OCI-LY7 (cell line): ENCODE data around the gene RPS6KB2.

Experiments used
- EZH2phosphoT487 ChIP-seq: fragments of 200-600 bp; sonication (generic); IDR thresholded peaks from 2 replicates; pipeline ENCODE4 v1.6.1; 2018; ENCODE audit warnings: low read depth, borderline replicate concordance, mild to moderate bottlenecking, mixed run types, antibody characterized with exemption, low read length, moderate library complexity, mixed read lengths
- TF ChIP-seq, protein P1 (sequence below): fragments of 200-600 bp; sonication (generic); conservative IDR thresholded peaks from 2 replicates; pipeline ENCODE4 v1.5.1; 2014; ENCODE audit warnings: mild to moderate bottlenecking, antibody characterized with exemption, low read length, moderate library complexity, mixed read lengths

- TF ChIP-seq, protein P1, sequence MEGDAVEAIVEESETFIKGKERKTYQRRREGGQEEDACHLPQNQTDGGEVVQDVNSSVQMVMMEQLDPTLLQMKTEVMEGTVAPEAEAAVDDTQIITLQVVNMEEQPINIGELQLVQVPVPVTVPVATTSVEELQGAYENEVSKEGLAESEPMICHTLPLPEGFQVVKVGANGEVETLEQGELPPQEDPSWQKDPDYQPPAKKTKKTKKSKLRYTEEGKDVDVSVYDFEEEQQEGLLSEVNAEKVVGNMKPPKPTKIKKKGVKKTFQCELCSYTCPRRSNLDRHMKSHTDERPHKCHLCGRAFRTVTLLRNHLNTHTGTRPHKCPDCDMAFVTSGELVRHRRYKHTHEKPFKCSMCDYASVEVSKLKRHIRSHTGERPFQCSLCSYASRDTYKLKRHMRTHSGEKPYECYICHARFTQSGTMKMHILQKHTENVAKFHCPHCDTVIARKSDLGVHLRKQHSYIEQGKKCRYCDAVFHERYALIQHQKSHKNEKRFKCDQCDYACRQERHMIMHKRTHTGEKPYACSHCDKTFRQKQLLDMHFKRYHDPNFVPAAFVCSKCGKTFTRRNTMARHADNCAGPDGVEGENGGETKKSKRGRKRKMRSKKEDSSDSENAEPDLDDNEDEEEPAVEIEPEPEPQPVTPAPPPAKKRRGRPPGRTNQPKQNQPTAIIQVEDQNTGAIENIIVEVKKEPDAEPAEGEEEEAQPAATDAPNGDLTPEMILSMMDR = no peak
- no peak for TF ChIP-seq EZH2phosphoT487
Observed at GRCh38 chr11:67482827-67483798, 54.8 kb downstream of the RPS6KB2 start, which contains the start of gene AIP.
